Suppressor macrophage treated with lipopolysaccharide for 4 hours (primary cell): ENCODE measurements around the gene HBS1L.
"Not testable (repeated sequence)": the region's sequence is repeated elsewhere in the genome, so short reads cannot be mapped to it uniquely, and the experiment has no call there.

Experiments
- DNase-seq: peaks from one replicate; pipeline ENCODE4 v3.0.0-alpha.2; 2020

HBS1L gene

GRCh38 chr6:135073756-135074393, 19.3 kb upstream of the HBS1L start:
- no peak for DNase-seq

GRCh38 chr6:135073217-135073616, 18.6 kb upstream of the HBS1L start:
- no peak for DNase-seq

GRCh38 chr6:135072753-135073152, 18.1 kb upstream of the HBS1L start:
- no peak for DNase-seq

- DNase-seq, result peak; percentile 43
These were observed 16.9 kb upstream of the HBS1L start for GRCh38 chr6:135071541-135071940.

- DNase-seq, result no peak
These were observed 13.3 kb upstream of the HBS1L start for GRCh38 chr6:135067911-135068310.

GRCh38 chr6:135066806-135067205, 12.2 kb upstream of the HBS1L start:
- DNase-seq, result peak; percentile 38

GRCh38 chr6:135066397-135066796, 11.8 kb upstream of the HBS1L start:
- DNase-seq, result peak; percentile 63

GRCh38 chr6:135064586-135064985, 10.0 kb upstream of the HBS1L start:
- no peak for DNase-seq

GRCh38 chr6:135063926-135064325, 9.3 kb upstream of the HBS1L start:
- DNase-seq, result no peak

GRCh38 chr6:135062735-135063134, 8.1 kb upstream of the HBS1L start:
- DNase-seq, result no peak

- no peak for DNase-seq
These were observed 5.5 kb upstream of the HBS1L start for GRCh38 chr6:135060076-135060475.

GRCh38 chr6:135058299-135058698, 3.7 kb upstream of the HBS1L start:
- DNase-seq, result not testable (repeated sequence)

GRCh38 chr6:135056632-135057031, 2.0 kb upstream of the HBS1L start:
- no peak for DNase-seq

- no peak for DNase-seq
These were observed 425 bp downstream of the HBS1L start for GRCh38 chr6:135054226-135054568.

GRCh38 chr6:135053406-135053805, 1.2 kb downstream of the HBS1L start:
- no peak for DNase-seq

GRCh38 chr6:135052939-135053338, 1.7 kb downstream of the HBS1L start:
- no peak for DNase-seq

- no peak for DNase-seq
These were observed 5.7 kb downstream of the HBS1L start for GRCh38 chr6:135048915-135049314.

- no peak for DNase-seq
These were observed 7.3 kb downstream of the HBS1L start for GRCh38 chr6:135047336-135047735.

- no peak for DNase-seq
These were observed 7.7 kb downstream of the HBS1L start for GRCh38 chr6:135046912-135047311.

GRCh38 chr6:135044639-135045038, 10.0 kb downstream of the HBS1L start:
- peak; percentile 9 for DNase-seq

GRCh38 chr6:135043846-135044245, 10.8 kb downstream of the HBS1L start:
- no peak for DNase-seq

- DNase-seq, result no peak
These were observed 11.3 kb downstream of the HBS1L start for GRCh38 chr6:135043364-135043763.

GRCh38 chr6:135038335-135038734, 16.3 kb downstream of the HBS1L start:
- no peak for DNase-seq

- DNase-seq, result no peak
These were observed 17.1 kb downstream of the HBS1L start for GRCh38 chr6:135037541-135037940.

- no peak for DNase-seq
These were observed 17.7 kb downstream of the HBS1L start for GRCh38 chr6:135036731-135037420.
